Endothelial cell of umbilical vein (primary cell): ENCODE measurements around the gene WASL. TPM values are rescaled to one million over a fixed set of nuclear protein-coding genes. Genes with fewer than 3 reads are reported as not detected.

Source experiments
- BruUV-seq: library from RNA; stranded (reverse); fragments of 400-500 nt; replicated peaks from 2 replicates; lab custom pipeline; 2021; lab: Mats Ljungman, UMichigan
- CTCF ChIA-PET: fragments of 300-600, 350-600 bp; sonication (Branson Sonifier 250); formaldehyde crosslinking; loops from one replicate; lab custom pipeline; 2021; ENCODE audit warnings: antibody characterized with exemption, inconsistent platforms; lab: Charles Lee
- POLR2A ChIA-PET: fragments of 300-600, 350-600 bp; sonication (Branson Sonifier 250); formaldehyde crosslinking; loops from one replicate; lab custom pipeline; 2021; ENCODE audit warnings: antibody characterized with exemption, inconsistent platforms; lab: Charles Lee
- DNase-seq: peaks from one replicate; pipeline ENCODE4 v3.0.0-alpha.2; 2011; ENCODE audit warnings: low read depth, low spot score
- FAIRE-seq: peaks from 2 replicates; lab custom pipeline; 2011; peaks lifted over from hg19 to GRCh38; lab: Jason Lieb, UNC
- H2AFZ ChIP-seq: 2 replicates; pipeline ENCODE4 v1.6.0; 2012; ENCODE audit warnings: low read depth, low read length, control low read depth, inconsistent platforms
- H3K27ac ChIP-seq: 2 replicates; pipeline ENCODE4 v1.5.1; 2011; ENCODE audit warnings: low read depth, mild to moderate bottlenecking, control low read depth, low read length, moderate library complexity; ENCODE audit not compliant: insufficient read depth
- H3K27me3 ChIP-seq, 2 experiments: 2 replicates each; pipeline versions ENCODE4 v1.6.0 to v1.6.1; 2011; ENCODE audit warnings: low read length in 2 of 2, mixed read lengths in 1 of 2; ENCODE audit not compliant: control insufficient read depth in 2 of 2, insufficient read depth in 2 of 2
- H3K36me3 ChIP-seq, 2 experiments: 2 replicates in 1 of 2; 3 replicates in 1 of 2; pipeline ENCODE4 v1.5.1; 2011; ENCODE audit warnings: low read length in 2 of 2, mild to moderate bottlenecking in 1 of 2, moderate library complexity in 1 of 2; ENCODE audit not compliant: control insufficient read depth in 2 of 2, insufficient read depth in 2 of 2; ENCODE audit errors: extremely low read depth in 1 of 2
- H3K4me1 ChIP-seq: 3 replicates; pipeline ENCODE4 v1.5.1; 2011; ENCODE audit warnings: mild to moderate bottlenecking, low read length; ENCODE audit not compliant: control insufficient read depth, insufficient read depth; ENCODE audit errors: extremely low read depth
- H3K4me2 ChIP-seq: 2 replicates; pipeline ENCODE4 v1.6.1; 2011; ENCODE audit warnings: low read length, control low read depth, mixed read lengths; ENCODE audit not compliant: insufficient read depth
- H3K4me3 ChIP-seq, 3 experiments: fragments of 200-600 bp in 1 of 3; sonication (generic), shearing (Covaris generic) in 1 of 3; replicated peaks in 1 of 3; 2 replicates each; pipeline ENCODE4 v1.5.1; 2011 to 2016; ENCODE audit warnings: control low read depth in 3 of 3, low read length in 3 of 3, mild to moderate bottlenecking in 2 of 3, inconsistent platforms in 1 of 3, low read depth in 1 of 3, moderate library complexity in 1 of 3; ENCODE audit not compliant: insufficient read depth in 1 of 3
- H3K79me2 ChIP-seq: 2 replicates; pipeline ENCODE4 v1.6.0; 2012; ENCODE audit warnings: low read length, inconsistent platforms; ENCODE audit not compliant: control insufficient read depth, insufficient read depth
- H3K9ac ChIP-seq: replicated peaks from 2 replicates; pipeline ENCODE3; 2011; ENCODE audit warnings: low read length, control low read depth; ENCODE audit not compliant: insufficient read depth; ENCODE audit errors: extremely low read depth
- H3K9me1 ChIP-seq: replicated peaks from 3 replicates; pipeline ENCODE4 v1.6.0; 2011; ENCODE audit warnings: mild to moderate bottlenecking, low read length; ENCODE audit not compliant: control insufficient read depth, insufficient read depth; ENCODE audit errors: extremely low read depth
- H3K9me3 ChIP-seq: replicated peaks from 2 replicates; pipeline ENCODE4 v1.5.1; 2012; ENCODE audit warnings: low read length, inconsistent platforms; ENCODE audit not compliant: control insufficient read depth, insufficient read depth
- H4K20me1 ChIP-seq: replicated peaks from 2 replicates; pipeline ENCODE3; 2011; ENCODE audit warnings: mild to moderate bottlenecking, low read length; ENCODE audit not compliant: control insufficient read depth, insufficient read depth; ENCODE audit errors: extremely low read depth
- CTCF ChIP-seq, 2 donors: IDR thresholded peaks; 1 replicate in 1 of 2; 2 replicates in 1 of 2; pipeline ENCODE4 v1.5.1; 2011; ENCODE audit warnings: low read length in 2 of 2, mild to moderate bottlenecking in 2 of 2, moderate library complexity in 2 of 2, control low read depth in 1 of 2, inconsistent platforms in 1 of 2, low read depth in 1 of 2; ENCODE audit not compliant: insufficient read depth in 1 of 2; ENCODE audit errors: extremely low read depth in 1 of 2
- EZH2 ChIP-seq: IDR thresholded peaks from 2 replicates; pipeline ENCODE4 v1.6.1; 2012; ENCODE audit warnings: borderline replicate concordance, low read depth, mild to moderate bottlenecking, moderate library complexity, low read length, inconsistent platforms; ENCODE audit not compliant: severe bottlenecking
- FOS ChIP-seq: IDR thresholded peaks from 2 replicates; pipeline ENCODE4 v1.6.1; 2011; ENCODE audit warnings: mild to moderate bottlenecking, low read length, moderate library complexity, borderline replicate concordance; ENCODE audit not compliant: insufficient read depth
- GATA2 ChIP-seq: IDR thresholded peaks from 2 replicates; pipeline ENCODE4 v1.7.0; 2011; ENCODE audit warnings: low read depth, mild to moderate bottlenecking, moderate library complexity, mixed read lengths, low read length; ENCODE audit not compliant: insufficient read length, insufficient read depth
- JUN ChIP-seq: IDR thresholded peaks from 2 replicates; pipeline ENCODE4 v1.6.1; 2011; ENCODE audit warnings: borderline replicate concordance, low read depth; ENCODE audit not compliant: insufficient read length, insufficient read depth
- MAX ChIP-seq: IDR thresholded peaks from 2 replicates; pipeline ENCODE4 v1.6.1; 2011; ENCODE audit not compliant: insufficient read depth, insufficient read length
- MYC ChIP-seq: IDR thresholded peaks from one replicate; pipeline ENCODE4 v1.6.1; 2011; ENCODE audit warnings: mild to moderate bottlenecking, low read depth, low read length
- POLR2A ChIP-seq: IDR thresholded peaks from 2 replicates; pipeline ENCODE4 v1.6.1; 2012; ENCODE audit warnings: low read depth, mild to moderate bottlenecking, control low read depth, low read length
- POLR2AphosphoS5 ChIP-seq: IDR thresholded peaks from 2 replicates; pipeline ENCODE4 v1.6.1; 2012; ENCODE audit warnings: low read depth, mild to moderate bottlenecking, control low read depth, low read length, moderate library complexity; ENCODE audit not compliant: insufficient read depth
- dilution Hi-C: fragments of 300-500 bp; cut with MboI; formaldehyde crosslinking; loops from one replicate; pipeline ENCODE4 v1.15.0; 2019; ENCODE audit warnings: low sequenced_read_pairs; ENCODE audit not compliant: extremely low pct_ligation_motif_present
- intact Hi-C: fragments of 100-400 bp; cut with micrococcal nuclease; formaldehyde crosslinking; loops from one replicate; pipeline ENCODE4 v1.10.0; 2022
- polyA plus RNA-seq, 4 experiments: library from polyadenylated mRNA; depleted of rRNA in 3 of 4; stranded (reverse) in 3 of 4; unstranded in 1 of 4; fragments of >200 nt; gene quantifications; 2 replicates each; pipeline versions ENCODE4 v1.2.1 to v1.2.3, GENCODE V29; 2011 to 2012; ENCODE audit warnings: missing spikeins in 1 of 4
- total RNA-seq: library from RNA; stranded (reverse); gene quantifications from 2 replicates; pipeline ENCODE4 v1.2.3, GENCODE V29; 2021

WASL gene
- total and polyA plus RNA-seq, 2 donors (not counting 3 experiments of a cell fraction or from before 2014, with no cell fraction given): 5.2 to 24.0 TPM

- Histone ChIP-seq H4K20me1 (peaks cover 2% of the 10 kb centered on the region), H3K9ac (no peak overlapping the region), H3K4me2 (no peak overlapping the region), H3K4me1 (peaks cover 19% of the 10 kb centered on the region), H3K4me3 (no peak overlapping the region), H3K27ac (no peak overlapping the region), H3K9me1 (no peaks in the 10 kb centered on the region), H3K79me2 (peaks cover 36% of the 10 kb centered on the region), H2AFZ (no peak overlapping the region), H3K9me3 (no peaks in the 10 kb centered on the region), H3K36me3 (peaks cover 0 to 6% of the 10 kb centered on the region in 2 experiments), H3K27me3 (no peaks in the 10 kb centered on the region)
- POLR2A ChIA-PET: no interaction called here
- CTCF ChIA-PET: no interaction called here
- TF ChIP-seq CTCF (IDR thresholded peaks at IDR 0.05; ENCODE audit: extremely low read depth in 1 of 2, insufficient read depth in 1 of 2, low read depth in 1 of 2, low read length in 2 of 2) (no peak), EZH2 (no peak), POLR2A (no peak), POLR2AphosphoS5 (no peak)
- no peak for DNase-seq
- no peak for FAIRE-seq
- dilution Hi-C loops (no loop called here), intact Hi-C loops (no loop called here)
- no TSS peak for BruUV-seq
These were observed 36.9 kb downstream of the WASL start for GRCh38 chr7:123711832-123712293.

GRCh38 chr7:123710683-123711082 lies 38.1 kb downstream of the WASL start:
- DNase-seq (no peak), FAIRE-seq (no peak)
- peaks cover 3 to 6% of the 10 kb centered on the region in 2 experiments for H3K36me3 ChIP-seq
- no peaks in the 10 kb centered on the region for H3K9me1 ChIP-seq
- no peak overlapping the region for H3K4me2 ChIP-seq
- H2AFZ ChIP-seq: no peak overlapping the region
- H3K4me3 ChIP-seq: no peak overlapping the region
- H3K9ac ChIP-seq: no peak overlapping the region
- POLR2A ChIA-PET: no interaction called here
- TF ChIP-seq POLR2A: no peak
- TF ChIP-seq CTCF (IDR thresholded peaks at IDR 0.05; ENCODE audit: extremely low read depth in 1 of 2, insufficient read depth in 1 of 2, low read depth in 1 of 2, low read length in 2 of 2): no peak
- TF ChIP-seq POLR2AphosphoS5: no peak
- TF ChIP-seq FOS: no peak
- TF ChIP-seq GATA2: no peak
- TF ChIP-seq MAX: no peak
- TF ChIP-seq MYC: no peak
- no peak for TF ChIP-seq JUN
- no peak for TF ChIP-seq EZH2
- H3K27me3 ChIP-seq: no peaks in the 10 kb centered on the region
- H3K27ac ChIP-seq: no peak overlapping the region
- no peaks in the 10 kb centered on the region for H3K9me3 ChIP-seq
- CTCF ChIA-PET: interaction anchor here (1.0 kb wide), 1 partner anchor 9 kb away, joined by 5 read pairs; no protein-coding TSS in a partner anchor
- dilution Hi-C loops (no loop called here), intact Hi-C loops (no loop called here)
- peaks cover 2% of the 10 kb centered on the region for H4K20me1 ChIP-seq
- H3K4me1 ChIP-seq: peaks cover 17% of the 10 kb centered on the region
- peaks cover 32% of the 10 kb centered on the region for H3K79me2 ChIP-seq
- BruUV-seq: no TSS peak
